ENCODE measurements around the gene DCBLD1.

Gene DCBLD1

DNA sequence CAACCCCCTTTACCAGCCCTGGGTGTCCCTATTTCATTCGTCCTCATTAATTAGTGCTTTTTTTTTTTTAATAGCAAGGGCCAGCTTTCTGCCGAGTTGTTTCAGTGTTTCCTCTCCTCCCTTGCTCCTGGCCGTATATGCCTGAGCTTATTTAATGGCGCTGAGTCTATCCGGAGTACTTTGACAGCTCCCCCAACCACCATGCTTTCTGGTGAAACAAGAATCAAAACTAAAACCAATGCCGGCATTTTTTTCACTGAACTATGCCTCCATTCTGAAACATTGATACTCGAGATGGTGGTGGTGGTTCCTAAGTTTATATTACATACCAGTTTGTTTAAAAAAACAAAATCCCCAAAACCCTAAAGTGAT lies 1.2 kb downstream of the DCBLD1 start:
- Mint-ChIP-seq H3K4me3 (peak overlapping the region; percentile 96), H3K27ac (no peak overlapping the region), H3K27me3 (peaks cover 38% of the 10 kb centered on the region), H3K36me3 (peaks cover 2% of the 10 kb centered on the region), H3K9me3 (no peaks in the 10 kb centered on the region), H3K4me1 (peaks cover 15% of the 10 kb centered on the region)

DNA sequence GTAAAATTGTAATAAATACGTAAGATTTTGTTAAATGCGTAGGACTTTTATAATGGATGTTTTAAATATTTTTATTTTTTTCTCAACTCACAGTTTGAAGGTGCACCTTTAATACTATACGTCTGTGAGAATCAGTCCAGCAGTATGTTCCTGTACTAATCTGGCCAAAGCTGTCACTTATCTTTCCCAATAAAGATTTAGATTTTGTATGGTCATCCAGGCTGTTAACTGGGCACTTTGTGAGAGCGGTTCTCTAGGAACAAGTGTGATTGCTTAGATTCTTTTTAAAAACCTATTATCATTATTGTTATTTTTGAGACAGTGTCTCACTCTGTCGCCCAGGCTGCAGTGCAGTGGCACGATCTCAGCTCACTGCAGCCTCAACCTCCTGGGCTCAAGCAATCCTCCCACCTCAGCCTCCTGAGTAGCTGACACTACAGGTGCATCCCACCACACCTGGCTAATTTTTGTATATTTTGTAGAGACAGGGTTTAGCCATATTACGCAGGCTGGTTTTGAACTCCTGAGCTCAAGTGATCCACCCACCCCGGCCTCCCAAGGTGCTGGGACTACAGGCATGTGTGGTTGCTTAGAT lies 1.7 kb downstream of the DCBLD1 start:
- peaks cover 36% of the 10 kb centered on the region for H3K27me3 Mint-ChIP-seq

DNA sequence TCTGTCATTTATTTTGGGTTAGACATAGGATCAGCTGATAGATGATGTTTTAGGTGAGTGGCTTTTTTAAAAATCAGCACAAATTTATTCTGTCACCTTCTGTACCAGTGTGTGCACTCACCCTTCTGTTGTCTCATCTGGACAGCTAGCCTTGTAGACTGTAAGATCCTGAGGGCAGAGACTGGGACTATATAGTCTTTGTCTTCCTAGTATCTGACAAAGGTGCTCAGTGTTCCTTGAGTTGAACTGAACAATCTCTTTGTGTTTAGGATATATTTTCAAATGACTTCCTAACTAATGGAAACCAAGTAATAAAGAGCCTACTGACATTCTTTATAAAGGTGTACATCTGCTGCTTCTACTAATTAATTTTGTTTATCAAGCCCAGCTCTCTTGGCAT lies 3.0 kb downstream of the DCBLD1 start:
- no peak overlapping the region for H3K27ac Mint-ChIP-seq
- no peak overlapping the region for H3K4me3 Mint-ChIP-seq
- no peaks in the 10 kb centered on the region for H3K9me3 Mint-ChIP-seq
- H3K27me3 Mint-ChIP-seq: peaks cover 30% of the 10 kb centered on the region
- H3K36me3 Mint-ChIP-seq: peaks cover 2% of the 10 kb centered on the region
- peaks cover 15% of the 10 kb centered on the region for H3K4me1 Mint-ChIP-seq

More for the DNA sequence above, 1.7 kb downstream of the DCBLD1 start:
- no peak overlapping the region for H3K27ac Mint-ChIP-seq
- H3K4me1 Mint-ChIP-seq: peaks cover 15% of the 10 kb centered on the region
- H3K36me3 Mint-ChIP-seq: peaks cover 2% of the 10 kb centered on the region
- H3K9me3 Mint-ChIP-seq: no peaks in the 10 kb centered on the region
- H3K4me3 Mint-ChIP-seq: peak overlapping the region; percentile 96

DNA sequence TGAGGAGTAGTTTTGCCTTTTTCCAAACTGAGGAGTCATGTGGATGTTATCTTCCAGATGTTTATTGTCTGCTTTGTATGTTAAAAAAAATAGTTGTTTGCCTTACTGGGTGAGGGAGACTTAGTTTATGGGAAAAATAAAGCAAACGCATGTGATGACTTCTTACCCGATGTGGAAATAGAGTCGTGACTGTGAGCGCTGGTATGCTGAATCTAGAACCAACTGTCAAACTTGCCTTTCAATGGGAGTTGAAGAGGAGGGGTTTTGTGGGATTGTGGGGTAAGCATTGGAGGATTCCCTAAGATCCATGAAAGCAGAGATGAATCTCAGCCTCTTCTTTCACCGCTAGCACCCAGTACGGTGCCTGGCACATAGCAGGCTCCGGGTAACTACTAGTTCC lies 5.3 kb downstream of the DCBLD1 start:
- H3K27me3 Mint-ChIP-seq: peaks cover 19% of the 10 kb centered on the region
- H3K36me3 Mint-ChIP-seq: peaks cover 2% of the 10 kb centered on the region
- H3K4me3 Mint-ChIP-seq: no peak overlapping the region
- peaks cover 5% of the 10 kb centered on the region for H3K4me1 Mint-ChIP-seq
- no peaks in the 10 kb centered on the region for H3K9me3 Mint-ChIP-seq
- H3K27ac Mint-ChIP-seq: no peak overlapping the region

DNA sequence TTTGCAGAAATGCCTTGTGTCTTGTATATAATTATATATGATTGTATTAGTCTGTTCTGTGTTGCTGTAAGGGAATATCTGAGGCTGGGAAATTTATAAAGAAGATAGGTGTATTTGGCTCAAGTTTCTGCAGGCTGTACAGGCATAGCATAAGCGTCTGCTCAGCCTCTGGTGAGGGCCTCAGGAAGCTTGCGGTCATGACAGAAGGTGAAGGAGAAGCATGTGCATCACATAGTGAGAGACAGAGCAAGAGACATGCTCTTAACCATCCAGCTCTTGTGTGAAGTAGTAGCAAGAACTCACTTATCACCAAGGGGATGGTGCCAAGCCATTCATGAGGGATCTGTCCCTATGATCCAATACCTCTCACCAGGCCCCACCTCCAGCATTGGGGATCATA lies 6.5 kb downstream of the DCBLD1 start:
- Mint-ChIP-seq H3K27me3 (peaks cover 16% of the 10 kb centered on the region), H3K4me3 (no peak overlapping the region), H3K27ac (no peak overlapping the region), H3K4me1 (no peaks in the 10 kb centered on the region), H3K9me3 (no peaks in the 10 kb centered on the region), H3K36me3 (peaks cover 2% of the 10 kb centered on the region)

DNA sequence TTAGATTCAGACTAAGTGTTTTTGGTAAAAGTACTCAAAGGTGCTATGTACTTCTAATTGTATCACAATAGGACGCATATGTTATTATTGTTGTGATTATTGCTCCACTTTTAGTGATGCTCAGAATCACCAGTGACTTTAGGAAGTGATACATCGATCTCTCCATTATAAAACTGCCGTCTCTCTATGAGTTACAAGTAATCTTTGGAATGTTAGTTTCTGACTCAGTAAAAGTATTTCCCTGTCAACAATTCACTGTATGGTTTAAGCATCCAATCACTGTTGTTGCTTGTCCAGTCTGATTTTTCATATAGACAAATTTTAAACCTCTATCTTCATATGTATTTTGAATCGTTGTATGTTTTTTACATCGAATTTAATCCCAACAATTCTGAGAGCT lies 9.4 kb downstream of the DCBLD1 start:
- Mint-ChIP-seq H3K4me1 (peaks cover 6% of the 10 kb centered on the region), H3K27ac (no peak overlapping the region), H3K9me3 (no peaks in the 10 kb centered on the region), H3K4me3 (no peak overlapping the region), H3K27me3 (peaks cover 6% of the 10 kb centered on the region), H3K36me3 (no peaks in the 10 kb centered on the region)

DNA sequence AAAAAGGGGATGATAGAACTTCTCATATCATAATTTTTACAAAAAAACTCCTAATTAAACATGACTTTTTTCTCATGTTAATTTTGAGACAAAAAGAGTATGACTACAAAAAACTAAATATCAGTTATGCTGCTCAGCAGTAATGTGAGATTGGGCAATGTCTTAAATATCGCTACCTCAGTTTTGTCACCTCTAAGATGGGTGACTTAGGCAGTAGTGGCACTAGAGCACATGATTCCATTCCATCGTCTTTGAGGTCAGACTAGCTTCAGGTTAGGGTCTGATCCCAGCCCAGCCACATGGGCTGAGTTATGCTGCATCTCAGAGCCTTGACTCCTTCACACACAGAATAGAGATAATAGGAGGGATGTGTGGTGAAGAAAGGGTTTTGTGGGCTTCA lies 11.0 kb downstream of the DCBLD1 start:
- H3K27me3 Mint-ChIP-seq: peaks cover 1% of the 10 kb centered on the region
- H3K27ac Mint-ChIP-seq: no peak overlapping the region
- no peak overlapping the region for H3K4me3 Mint-ChIP-seq
- H3K9me3 Mint-ChIP-seq: no peaks in the 10 kb centered on the region
- H3K4me1 Mint-ChIP-seq: peaks cover 6% of the 10 kb centered on the region
- H3K36me3 Mint-ChIP-seq: no peaks in the 10 kb centered on the region

DNA sequence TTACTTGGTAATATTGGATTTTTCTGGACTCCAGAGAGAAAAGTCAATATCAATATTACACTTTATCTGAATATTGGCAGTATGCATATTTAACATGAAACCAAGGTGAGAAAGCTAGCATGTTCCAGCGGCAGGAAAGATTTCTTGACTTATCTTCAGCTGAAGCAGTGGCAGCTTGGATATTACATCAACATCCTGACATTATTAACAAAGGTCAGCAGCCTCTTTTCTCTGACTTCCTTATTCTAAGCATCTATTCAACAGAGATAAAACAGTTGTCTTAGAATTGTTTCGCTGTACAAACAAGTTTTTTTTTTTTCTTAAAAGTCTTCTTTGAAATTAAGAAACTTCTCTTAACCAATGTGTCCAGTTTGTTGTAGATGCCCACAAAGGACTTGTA lies 11.8 kb downstream of the DCBLD1 start:
- no peak overlapping the region for H3K27ac Mint-ChIP-seq
- H3K4me3 Mint-ChIP-seq: no peak overlapping the region

DNA sequence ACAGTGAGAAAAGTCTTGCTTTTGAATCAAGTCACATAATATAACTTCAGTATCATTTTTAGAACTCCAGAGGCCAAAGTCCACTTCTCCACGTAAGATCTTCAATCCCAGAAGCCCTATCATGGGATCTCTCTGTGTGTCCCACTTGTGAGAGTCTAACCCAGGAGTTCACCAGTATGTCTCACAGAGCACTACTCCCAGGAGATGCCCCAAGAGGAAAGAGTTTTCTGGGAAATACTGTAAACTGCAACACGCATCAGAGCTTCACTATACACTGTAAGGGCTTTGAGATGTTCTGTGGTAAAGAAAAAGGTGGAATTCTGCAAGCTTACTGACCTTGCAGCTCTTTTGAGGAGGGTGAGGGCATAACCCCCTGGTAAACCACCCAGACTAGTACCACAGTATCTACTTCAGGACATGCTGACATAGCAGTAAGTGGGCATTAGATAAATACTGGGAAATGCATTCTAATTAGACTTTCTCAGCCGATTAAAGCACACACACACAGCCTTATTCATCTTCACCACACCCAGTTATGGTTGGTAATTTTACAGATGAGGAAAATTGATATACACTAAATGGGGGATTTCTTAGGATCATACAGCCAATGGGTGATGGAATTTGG lies 12.3 kb downstream of the DCBLD1 start:
- H3K27ac Mint-ChIP-seq: no peak overlapping the region

More for the DNA sequence above, 11.8 kb downstream of the DCBLD1 start:
- peaks cover 6% of the 10 kb centered on the region for H3K4me1 Mint-ChIP-seq
- H3K36me3 Mint-ChIP-seq: no peaks in the 10 kb centered on the region
- peaks cover 1% of the 10 kb centered on the region for H3K27me3 Mint-ChIP-seq
- H3K9me3 Mint-ChIP-seq: no peaks in the 10 kb centered on the region

DNA sequence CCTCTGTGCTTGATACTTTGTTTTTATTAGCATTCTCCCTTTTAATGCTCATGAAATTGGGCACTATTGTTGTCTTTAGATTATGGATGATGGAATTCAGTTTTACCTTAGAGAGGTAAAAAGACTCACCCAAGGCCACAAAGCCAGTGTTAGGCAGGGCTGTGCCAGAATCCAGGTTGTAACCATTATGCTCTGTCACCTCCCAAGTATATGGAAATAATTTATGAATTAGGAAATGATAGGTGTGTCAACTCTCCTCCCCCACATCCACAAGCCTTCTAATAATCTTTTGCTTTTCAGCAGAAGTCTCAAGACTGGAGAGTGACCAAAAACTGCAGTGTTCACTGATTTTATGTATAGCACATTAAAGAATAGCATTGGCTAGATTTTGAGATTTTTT lies 13.0 kb downstream of the DCBLD1 start:
- H3K4me1 Mint-ChIP-seq: peaks cover 6% of the 10 kb centered on the region
- no peaks in the 10 kb centered on the region for H3K36me3 Mint-ChIP-seq
- H3K27me3 Mint-ChIP-seq: peaks cover 1% of the 10 kb centered on the region
- no peak overlapping the region for H3K4me3 Mint-ChIP-seq
- no peaks in the 10 kb centered on the region for H3K9me3 Mint-ChIP-seq
- no peak overlapping the region for H3K27ac Mint-ChIP-seq

More for the DNA sequence above, 12.3 kb downstream of the DCBLD1 start:
- no peak overlapping the region for H3K4me3 Mint-ChIP-seq
- no peaks in the 10 kb centered on the region for H3K36me3 Mint-ChIP-seq
- peaks cover 6% of the 10 kb centered on the region for H3K4me1 Mint-ChIP-seq
- no peaks in the 10 kb centered on the region for H3K9me3 Mint-ChIP-seq
- peaks cover 1% of the 10 kb centered on the region for H3K27me3 Mint-ChIP-seq

DNA sequence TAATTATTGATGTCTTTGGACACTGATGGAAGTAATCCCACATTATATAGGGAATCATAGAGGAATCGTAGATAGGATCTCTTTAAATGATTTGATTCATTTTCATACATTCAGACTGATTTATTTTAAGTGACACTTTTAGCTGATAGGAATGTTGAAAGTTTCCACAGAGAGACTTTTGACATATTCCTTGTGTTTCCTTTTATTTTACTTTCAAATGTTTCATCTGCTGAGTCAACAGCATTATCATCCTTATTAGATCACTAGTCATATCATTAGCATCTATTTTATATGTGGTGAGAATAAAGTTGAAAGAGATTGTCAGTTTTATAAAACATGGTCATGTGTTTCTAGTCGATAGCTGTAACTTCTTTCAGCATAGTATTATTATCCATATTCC lies 13.4 kb downstream of the DCBLD1 start:
- Mint-ChIP-seq H3K27ac (no peak overlapping the region), H3K9me3 (no peaks in the 10 kb centered on the region), H3K4me1 (peaks cover 6% of the 10 kb centered on the region), H3K4me3 (no peak overlapping the region), H3K27me3 (peaks cover 1% of the 10 kb centered on the region), H3K36me3 (no peaks in the 10 kb centered on the region)

DNA sequence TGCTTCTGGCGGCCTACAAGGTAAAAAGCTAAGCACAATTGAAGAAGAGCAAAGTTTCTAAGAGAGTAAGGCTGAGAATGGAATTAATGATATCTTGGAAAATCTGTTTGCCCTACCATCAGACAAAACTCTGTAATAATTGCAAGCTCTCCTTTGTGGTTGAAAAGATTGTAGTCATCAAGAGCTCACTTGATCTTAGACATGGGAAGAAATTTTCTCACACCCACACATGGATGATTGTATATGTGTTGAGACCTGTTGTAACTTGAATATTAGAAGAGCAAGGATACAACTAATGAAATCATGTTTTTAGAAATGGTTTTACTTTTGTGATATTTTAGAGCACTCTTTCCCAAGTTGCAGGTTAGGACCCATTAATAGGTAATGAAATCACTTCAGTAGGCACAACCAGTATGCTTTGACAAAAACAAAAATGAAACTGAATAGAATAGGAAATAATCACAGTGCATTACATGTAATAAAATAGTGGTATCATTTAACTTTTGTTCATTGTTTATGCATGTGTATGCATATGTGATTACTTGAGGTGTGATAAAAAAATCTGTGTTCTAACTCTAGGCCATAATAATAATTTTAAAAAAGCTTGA lies 14.0 kb downstream of the DCBLD1 start:
- Mint-ChIP-seq H3K27ac (no peak overlapping the region), H3K36me3 (no peaks in the 10 kb centered on the region), H3K9me3 (no peaks in the 10 kb centered on the region), H3K4me3 (no peak overlapping the region), H3K4me1 (peaks cover 6% of the 10 kb centered on the region), H3K27me3 (peaks cover 1% of the 10 kb centered on the region)

DNA sequence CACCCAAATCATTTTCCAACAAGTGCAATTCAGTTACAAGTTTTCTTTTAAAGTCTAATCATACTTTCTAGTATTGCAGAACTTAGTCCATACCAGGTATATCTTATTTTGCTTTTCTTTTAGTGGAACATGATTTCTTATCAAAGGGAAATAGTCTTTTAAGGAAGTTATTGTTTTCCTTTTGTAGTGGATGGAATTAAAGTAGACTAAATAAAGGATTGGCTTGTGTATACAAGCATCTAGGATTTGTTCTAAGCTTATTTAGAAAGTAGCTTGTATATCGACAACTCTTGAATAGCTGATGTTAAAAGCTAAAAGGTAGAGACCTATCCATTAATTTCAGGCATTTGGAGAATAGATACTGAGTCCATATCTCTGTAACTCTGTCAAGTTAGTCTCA lies 14.8 kb downstream of the DCBLD1 start:
- H3K9me3 Mint-ChIP-seq: no peaks in the 10 kb centered on the region
- no peak overlapping the region for H3K27ac Mint-ChIP-seq
- no peak overlapping the region for H3K4me3 Mint-ChIP-seq
- peaks cover 1% of the 10 kb centered on the region for H3K27me3 Mint-ChIP-seq
- no peaks in the 10 kb centered on the region for H3K36me3 Mint-ChIP-seq
- H3K4me1 Mint-ChIP-seq: peaks cover 6% of the 10 kb centered on the region

DNA sequence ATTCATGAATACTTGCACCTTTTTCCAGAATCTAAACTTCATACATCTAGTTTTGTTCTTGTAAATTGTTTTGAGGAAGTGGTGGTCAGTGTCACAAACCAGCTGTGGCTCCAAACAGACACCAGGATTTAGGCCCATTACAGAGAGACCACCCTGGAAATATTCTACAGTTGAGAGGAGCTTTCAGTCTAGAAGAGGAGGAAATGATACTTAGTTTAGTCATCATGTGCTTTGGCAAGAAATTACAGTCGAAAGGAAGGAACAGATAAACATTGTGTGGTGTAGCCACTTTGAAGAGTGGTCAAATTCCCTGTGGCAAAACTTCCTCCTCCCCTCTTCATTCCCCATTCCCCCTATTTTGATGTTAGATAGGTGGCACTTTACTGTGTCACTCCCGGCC lies 15.7 kb downstream of the DCBLD1 start:
- H3K4me3 Mint-ChIP-seq: no peak overlapping the region
- H3K27ac Mint-ChIP-seq: no peak overlapping the region
- peaks cover 6% of the 10 kb centered on the region for H3K4me1 Mint-ChIP-seq
- no peaks in the 10 kb centered on the region for H3K36me3 Mint-ChIP-seq
- H3K9me3 Mint-ChIP-seq: no peaks in the 10 kb centered on the region
- peaks cover 1% of the 10 kb centered on the region for H3K27me3 Mint-ChIP-seq

DNA sequence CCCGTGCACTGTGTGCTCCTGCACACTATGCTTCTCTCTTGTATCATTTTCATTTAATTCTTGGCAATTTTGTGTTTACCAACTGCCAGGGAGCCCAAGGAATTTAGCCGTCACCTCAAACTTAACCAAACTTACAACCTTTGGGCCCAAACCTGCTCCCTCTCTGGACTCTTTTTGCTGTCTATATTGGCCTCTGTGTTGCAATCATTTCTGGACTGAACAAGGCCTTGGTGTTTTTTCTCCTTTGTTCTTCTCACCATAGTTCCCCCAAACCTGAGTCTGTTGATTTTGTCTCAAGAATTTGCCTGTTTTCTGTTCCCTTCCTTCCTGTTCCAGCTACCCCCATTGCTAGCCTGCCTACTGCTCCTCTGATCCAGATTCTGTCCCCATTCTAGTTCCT lies 19.2 kb downstream of the DCBLD1 start:
- no peaks in the 10 kb centered on the region for H3K36me3 Mint-ChIP-seq
- no peaks in the 10 kb centered on the region for H3K9me3 Mint-ChIP-seq
- no peak overlapping the region for H3K27ac Mint-ChIP-seq
- H3K27me3 Mint-ChIP-seq: no peaks in the 10 kb centered on the region
- H3K4me1 Mint-ChIP-seq: peaks cover under 1% of the 10 kb centered on the region
- H3K4me3 Mint-ChIP-seq: no peak overlapping the region

DNA sequence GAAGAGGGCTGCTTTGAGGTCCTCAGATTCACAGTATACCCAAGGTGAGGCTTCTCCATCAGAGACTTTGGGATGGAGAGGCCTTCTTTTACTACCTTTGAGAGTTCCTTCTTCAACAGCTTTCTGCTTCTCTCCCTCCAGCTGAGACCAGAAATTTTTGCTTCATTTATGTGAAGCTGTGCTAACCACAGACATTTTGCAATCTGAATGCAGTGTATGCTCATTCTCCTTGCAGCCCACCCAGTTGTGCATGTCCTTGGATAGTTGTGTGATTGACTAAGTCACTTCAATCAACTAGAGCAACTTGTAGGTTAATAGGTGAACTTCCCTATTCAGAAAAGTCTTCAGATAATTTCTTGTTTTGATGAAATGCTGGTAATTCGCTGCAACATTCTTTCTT lies 20.1 kb downstream of the DCBLD1 start:
- no peaks in the 10 kb centered on the region for H3K36me3 Mint-ChIP-seq
- no peaks in the 10 kb centered on the region for H3K27me3 Mint-ChIP-seq
- H3K9me3 Mint-ChIP-seq: no peaks in the 10 kb centered on the region
- H3K4me3 Mint-ChIP-seq: no peak overlapping the region
- H3K4me1 Mint-ChIP-seq: no peaks in the 10 kb centered on the region
- H3K27ac Mint-ChIP-seq: no peak overlapping the region
